Keratinocyte (primary cell): ENCODE measurements around the gene RBX1.

Experiments used
- CTCF ChIP-seq, 3 experiments: IDR thresholded peaks in 1 of 3; conservative IDR thresholded peaks in 1 of 3; optimal IDR thresholded peaks in 1 of 3; 2 replicates in 2 of 3; 3 replicates in 1 of 3; pipeline versions ENCODE3 to v1.5.1; 2011; ENCODE audit warnings: low read length in 3 of 3, mild to moderate bottlenecking in 3 of 3, moderate library complexity in 2 of 3, control low read depth in 1 of 3, inconsistent platforms in 1 of 3; ENCODE audit not compliant: insufficient read depth in 2 of 3; ENCODE audit errors: extremely low read depth in 1 of 3
- EZH2 ChIP-seq: IDR thresholded peaks from one replicate; pipeline ENCODE4 v1.6.1; 2012; ENCODE audit warnings: inconsistent platforms, mild to moderate bottlenecking, low read length, moderate library complexity

- TF ChIP-seq CTCF (optimal IDR thresholded peaks at IDR 0.05 in 1 of 3, IDR thresholded peaks at IDR 0.05 in 1 of 3, conservative IDR thresholded peaks at IDR 0.05 in 1 of 3; ENCODE audit: extremely low read depth in 1 of 3, insufficient read depth in 2 of 3, low read length in 3 of 3) (no peak), EZH2 (no peak)
These were observed 51.9 kb downstream of the RBX1 start for GRCh38 chr22:41003066-41003465.
